Measurements from ENCODE around the gene UBE2L3. TPM values are rescaled to one million over a fixed set of nuclear protein-coding genes. Genes with fewer than 3 reads are reported as not detected.

UBE2L3 gene
- total and polyA plus RNA-seq, 2 of the 13 experiments (the other 11 are each of a cell fraction or from before 2014, with no cell fraction given): 30.2 to 58.1 TPM

- TF ChIP-seq STAT6 (CRISPR knock-in tag; IDR thresholded peaks at IDR 0.05; ENCODE audit: borderline replicate concordance) (no peak), ESRRA (CRISPR knock-in tag; IDR thresholded peaks at IDR 0.05; ENCODE audit: low read depth) (no peak), NFIB (CRISPR knock-in tag; IDR thresholded peaks at IDR 0.05; ENCODE audit: borderline replicate concordance) (no peak)
Measured at GRCh38 chr22:21633481-21633880, 66.0 kb downstream of the UBE2L3 start (continued).

GRCh38 chr22:21634081-21634480, 66.6 kb downstream of the UBE2L3 start:
- Histone ChIP-seq H2AFZ (ENCODE audit: low read length) (no peak overlapping the region), H3K27ac (ENCODE audit: extremely low read length, insufficient read depth, low read length) (no peak overlapping the region), H3K9ac (ENCODE audit: insufficient read depth, low read depth, low read length) (no peak overlapping the region), H3K79me2 (ENCODE audit: insufficient read depth, low read length) (peaks cover 8% of the 10 kb centered on the region), H3K36me3 (replicated peaks in 1 of 2; ENCODE audit: control insufficient read depth in 1 of 2, insufficient read depth in 2 of 2, low read length in 2 of 2) (no peaks in the 10 kb centered on the region), H3K4me2 (ENCODE audit: low read depth, low read length) (no peak overlapping the region), H4K20me1 (ENCODE audit: insufficient read depth, low read length) (no peaks in the 10 kb centered on the region), H3K4me1 (ENCODE audit: insufficient read depth, low read length) (peaks cover 60% of the 10 kb centered on the region), H3K4me3 (replicated peaks in 1 of 3; ENCODE audit: insufficient read depth in 1 of 3, low read depth in 2 of 3, low read length in 3 of 3) (no peak overlapping the region), H3K9me3 (ENCODE audit: low read length) (no peaks in the 10 kb centered on the region), H3K27me3 (ENCODE audit: control insufficient read depth in 1 of 2, insufficient read depth in 2 of 2, low read length in 2 of 2) (peaks cover 0 to 4% of the 10 kb centered on the region in 2 experiments; a peak in 2 of 5 replicates)
- ATAC-seq: no peak
- POLR2A ChIA-PET: no interaction called here
- intact Hi-C loops (cut with micrococcal nuclease; ENCODE audit: unreplicated experiment): no loop called here
- FAIRE-seq: no peak
- TF ChIP-seq RARG (CRISPR knock-in tag; IDR thresholded peaks at IDR 0.05; ENCODE audit: low read depth): no peak
- no peak for TF ChIP-seq NR3C1 (CRISPR knock-in tag; IDR thresholded peaks at IDR 0.05)
- no peak for TF ChIP-seq ATF2 (CRISPR knock-in tag; IDR thresholded peaks at IDR 0.05)
- no peak for TF ChIP-seq KAT8 (CRISPR knock-in tag; IDR thresholded peaks at IDR 0.05)
- no peak for TF ChIP-seq ZNF720 (CRISPR knock-in tag; IDR thresholded peaks at IDR 0.05)
- BruUV-seq (replicated peaks): no TSS peak
- no peak for DNase-seq (ENCODE audit: low spot score)
- 80% methylated on average over 2 of the region's 16 CpGs for WGBS (ENCODE audit: low lambda C conversion rate)
- in situ Hi-C loops (cut with HindIII; ENCODE audit: extremely low pct_ligation_motif_present, low pct_unique_long_range_greater_than_20kb): no loop called here
- CTCF ChIA-PET (ENCODE audit: low intra/inter-chr PET ratio, low total read pairs): no interaction called here
